HepG2 (cell line): Measurements from ENCODE around the gene ADSL. TPM values are rescaled to one million over a fixed set of nuclear protein-coding genes. Genes with fewer than 3 reads are reported as not detected.

Experiments
- ATAC-seq: fragments of 200-7000 bp; cut with Tn5 transposase; 3 replicates; pipeline ENCODE4 v1.9.1; 2020; ENCODE audit warnings: mild to moderate bottlenecking, moderate library complexity
- BruUV-seq: library from RNA; stranded (reverse); fragments of 400-500 nt; replicated peaks from 2 replicates; lab custom pipeline; 2021; lab: Mats Ljungman, UMichigan
- CTCF ChIA-PET: fragments of 300-600 bp; formaldehyde crosslinking; extraction: SDS; loops from one replicate; lab custom pipeline; 2021; ENCODE audit warnings: low total read pairs, inconsistent platforms, low intra/inter-chr PET ratio; lab: Yijun Ruan, JAX
- POLR2A ChIA-PET: fragments of 350-600 bp; sonication (Branson Sonifier 250); formaldehyde crosslinking; loops from one replicate; lab custom pipeline; 2020; ENCODE audit warnings: antibody characterized with exemption, inconsistent platforms; lab: Yijun Ruan, JAX
- DNase-seq: peaks from one replicate; pipeline ENCODE4 v3.0.0-alpha.2; 2015; ENCODE audit warnings: low spot score
- FAIRE-seq: peaks from 3 replicates; lab custom pipeline; 2011; peaks lifted over from hg19 to GRCh38; lab: Jason Lieb, UNC
- H2AFZ ChIP-seq: one replicate; pipeline ENCODE4 v1.6.1; 2011; ENCODE audit warnings: low read length, inconsistent platforms
- H3K27ac ChIP-seq: fragments of 300-600 bp; 3 replicates; pipeline ENCODE4 v1.8.0; 2011; ENCODE audit warnings: mixed run types, mild to moderate bottlenecking, mixed read lengths, low read length, inconsistent platforms; ENCODE audit not compliant: insufficient read depth; ENCODE audit errors: extremely low read length
- H3K27me3 ChIP-seq, 2 experiments: fragments of 200-600 bp in 1 of 2; 2 replicates in 1 of 2; 3 replicates in 1 of 2; pipeline versions ENCODE4 v1.6.0 to v1.8.0; 2011; ENCODE audit warnings: low read length in 2 of 2, mild to moderate bottlenecking in 2 of 2, moderate library complexity in 2 of 2, inconsistent platforms in 1 of 2; ENCODE audit not compliant: insufficient read depth in 2 of 2, control insufficient read depth in 1 of 2
- H3K36me3 ChIP-seq, 2 experiments: fragments of 200-600 bp in 1 of 2; replicated peaks in 1 of 2; 2 replicates in 1 of 2; 3 replicates in 1 of 2; pipeline versions ENCODE4 v1.5.1 to v1.8.0; 2011; ENCODE audit warnings: low read length in 2 of 2, inconsistent platforms in 1 of 2; ENCODE audit not compliant: insufficient read depth in 2 of 2, control insufficient read depth in 1 of 2
- H3K4me1 ChIP-seq: 2 replicates; pipeline ENCODE4 v1.5.1; 2012; ENCODE audit warnings: low read length, inconsistent platforms; ENCODE audit not compliant: insufficient read depth
- H3K4me2 ChIP-seq: 2 replicates; pipeline ENCODE4 v1.6.0; 2011; ENCODE audit warnings: low read depth, low read length, inconsistent platforms
- H3K4me3 ChIP-seq, 3 experiments: fragments of 200-600 bp in 1 of 3; sonication (generic), shearing (Covaris generic) in 1 of 3; replicated peaks in 1 of 3; 2 replicates each; pipeline ENCODE4 v1.5.1; 2011 to 2016; ENCODE audit warnings: low read length in 3 of 3, inconsistent platforms in 2 of 3, low read depth in 2 of 3, mild to moderate bottlenecking in 2 of 3, control low read depth in 1 of 3, mixed read lengths in 1 of 3; ENCODE audit not compliant: insufficient read depth in 1 of 3
- H3K79me2 ChIP-seq: one replicate; pipeline ENCODE4 v1.6.1; 2011; ENCODE audit warnings: low read length, inconsistent platforms; ENCODE audit not compliant: insufficient read depth
- H3K9ac ChIP-seq: 2 replicates; pipeline ENCODE4 v1.6.0; 2011; ENCODE audit warnings: mild to moderate bottlenecking, low read depth, low read length, inconsistent platforms; ENCODE audit not compliant: insufficient read depth
- H3K9me3 ChIP-seq: 2 replicates; pipeline ENCODE4 v1.5.1; 2012; ENCODE audit warnings: mild to moderate bottlenecking, low read length
- H4K20me1 ChIP-seq: 2 replicates; pipeline ENCODE4 v1.6.0; 2011; ENCODE audit warnings: inconsistent platforms, mild to moderate bottlenecking, low read length, moderate library complexity; ENCODE audit not compliant: insufficient read depth
- FLYWCH1 ChIP-seq: sonication (generic); formaldehyde crosslinking; IDR thresholded peaks from 2 replicates; pipeline ENCODE4 v1.8.1; 2023; ENCODE audit warnings: mild to moderate bottlenecking, missing genetic modification reagents
- NFKBIZ ChIP-seq: IDR thresholded peaks from 2 replicates; pipeline ENCODE4 v1.6.1; 2018; ENCODE audit warnings: missing genetic modification reagents, missing compliant biosample characterization
- NRL ChIP-seq: sonication (generic); formaldehyde crosslinking; IDR thresholded peaks from 2 replicates; pipeline ENCODE4 v1.5.0; 2020; ENCODE audit warnings: missing genetic modification reagents, mild to moderate bottlenecking, moderate library complexity, borderline replicate concordance
- SMAD3 ChIP-seq: sonication (generic); formaldehyde crosslinking; IDR thresholded peaks from 2 replicates; pipeline ENCODE4 v1.4.0; 2020; ENCODE audit warnings: missing genetic modification reagents
- SNAI1 ChIP-seq: sonication (generic); formaldehyde crosslinking; IDR thresholded peaks from 2 replicates; pipeline ENCODE4 v1.5.0; 2020; ENCODE audit warnings: mild to moderate bottlenecking, missing genetic modification reagents, borderline replicate concordance
- ZFP62 ChIP-seq: sonication (generic); formaldehyde crosslinking; IDR thresholded peaks from 2 replicates; pipeline ENCODE4 v1.4.0; 2020; ENCODE audit warnings: missing genetic modification reagents
- ZFY ChIP-seq: sonication (generic); formaldehyde crosslinking; IDR thresholded peaks from 2 replicates; pipeline ENCODE4 v1.4.0; 2020; ENCODE audit warnings: missing genetic modification reagents
- ZNF292 ChIP-seq: sonication (generic); formaldehyde crosslinking; IDR thresholded peaks from 2 replicates; pipeline ENCODE4 v1.8.1; 2022; ENCODE audit warnings: mild to moderate bottlenecking, low read depth, missing genetic modification reagents, borderline replicate concordance
- ZNF766 ChIP-seq: sonication (generic); formaldehyde crosslinking; IDR thresholded peaks from 2 replicates; pipeline ENCODE4 v1.5.0; 2020; ENCODE audit warnings: missing genetic modification reagents, borderline replicate concordance
- WGBS: methylation state at CpG from one replicate; pipeline ENCODE4 v1.1.6; 2017; ENCODE audit warnings: low lambda C conversion rate; 5-methylcytosine and 5-hydroxymethylcytosine counted together
- in situ Hi-C: cut with HindIII; loops from 2 replicates; pipeline ENCODE4 v1.10.0; 2017; ENCODE audit warnings: low pct_unique_long_range_greater_than_20kb; ENCODE audit not compliant: extremely low pct_ligation_motif_present
- intact Hi-C: fragments of 100-400 bp; cut with micrococcal nuclease; formaldehyde crosslinking; loops from one replicate; pipeline ENCODE4 v1.10.0; 2022; ENCODE audit not compliant: unreplicated experiment
- polyA plus RNA-seq, 8 experiments: library from polyadenylated mRNA; depleted of rRNA in 3 of 8; stranded (reverse) in 7 of 8; unstranded in 1 of 8; fragments of >200 nt; fragmentation: Illumina TruSeq in 4 of 8; extraction: Trizol in 4 of 8; gene quantifications; 2 replicates each; pipeline versions ENCODE4 v1.2.1 to v1.2.3, GENCODE V29; 2011 to 2016; ENCODE audit warnings: low read depth in 4 of 8, missing spikeins in 1 of 8, mixed read lengths in 1 of 8; ENCODE audit not compliant: insufficient read depth in 1 of 8
- total RNA-seq, 5 experiments: library from RNA; depleted of rRNA; stranded (reverse); fragments of >200 nt; fragmentation: Illumina TruSeq; extraction: Trizol; gene quantifications; 2 replicates each; pipeline ENCODE4 v1.2.3, GENCODE V29; 2016; ENCODE audit warnings: low read depth in 1 of 5
- TF ChIP-seq, protein P1 (sequence below): sonication (generic); formaldehyde crosslinking; IDR thresholded peaks from 2 replicates; pipeline ENCODE4 v1.9.0; 2021; ENCODE audit warnings: missing genetic modification reagents, mild to moderate bottlenecking, borderline replicate concordance
- TF ChIP-seq, protein P2 (sequence below): sonication (generic); formaldehyde crosslinking; IDR thresholded peaks from 2 replicates; pipeline ENCODE4 v1.8.0; 2022; ENCODE audit warnings: mild to moderate bottlenecking, missing genetic modification reagents, moderate library complexity
- TF ChIP-seq, protein P3 (sequence below): sonication (generic); formaldehyde crosslinking; IDR thresholded peaks from 2 replicates; pipeline ENCODE4 v1.8.0; 2022; ENCODE audit warnings: missing genetic modification reagents, low read depth, mild to moderate bottlenecking, borderline replicate concordance
- TF ChIP-seq, protein P4 (sequence below): sonication (generic); formaldehyde crosslinking; IDR thresholded peaks from 2 replicates; pipeline ENCODE4 v1.4.0; 2020; ENCODE audit warnings: missing genetic modification reagents, borderline replicate concordance
- TF ChIP-seq, protein P5 (sequence below): sonication (generic); formaldehyde crosslinking; IDR thresholded peaks from 2 replicates; pipeline ENCODE4 v1.4.0; 2020; ENCODE audit warnings: mild to moderate bottlenecking, missing genetic modification reagents
- TF ChIP-seq, protein P6 (sequence below): sonication (generic); formaldehyde crosslinking; IDR thresholded peaks from 2 replicates; pipeline ENCODE4 v1.8.0; 2022; ENCODE audit warnings: mild to moderate bottlenecking, missing genetic modification reagents, moderate library complexity

Gene ADSL
- total and polyA plus RNA-seq, 2 of the 13 experiments (the other 11 are each of a cell fraction or from before 2014, with no cell fraction given): 123 to 174 TPM

DNA sequence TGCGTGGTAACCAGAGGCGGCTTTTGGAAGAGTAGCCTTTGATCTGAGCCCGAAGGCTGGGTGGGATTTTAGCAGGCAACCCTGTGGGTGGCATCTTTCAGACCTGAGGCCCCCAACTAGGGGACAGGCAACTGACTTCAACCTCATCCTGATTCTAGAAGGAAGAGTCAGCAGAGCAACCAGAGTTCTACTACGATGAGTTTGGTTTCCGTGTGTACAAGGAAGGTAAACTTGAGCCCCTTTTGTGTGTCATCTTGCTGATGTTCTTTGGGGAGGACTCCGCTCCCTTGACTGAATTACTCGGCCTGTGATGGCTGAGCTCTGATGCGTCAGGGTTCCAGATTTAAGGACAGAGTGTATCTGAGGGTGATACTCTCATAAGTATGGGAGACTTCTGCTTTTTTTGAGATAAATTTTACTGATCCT is 55.7 kb downstream of the ADSL start:
- Histone ChIP-seq H3K4me1 (no peaks in the 10 kb centered on the region), H3K79me2 (no peaks in the 10 kb centered on the region), H2AFZ (no peak overlapping the region), H3K27ac (no peak overlapping the region), H4K20me1 (no peaks in the 10 kb centered on the region), H3K9ac (no peak overlapping the region), H3K4me2 (no peak overlapping the region), H3K4me3 (no peak overlapping the region), H3K36me3 (peaks cover 7 to 15% of the 10 kb centered on the region in 2 experiments; a peak in 4 of 5 replicates), H3K27me3 (no peaks in the 10 kb centered on the region), H3K9me3 (no peaks in the 10 kb centered on the region)
- no peak for ATAC-seq
- WGBS: 99% methylated on average over 6 of the region's 8 CpGs
- no TSS peak for BruUV-seq
- in situ Hi-C loops (no loop called here), intact Hi-C loops (no loop called here)
- POLR2A ChIA-PET: no interaction called here
- FAIRE-seq: no peak
- no peak for DNase-seq
- CTCF ChIA-PET: no interaction called here
- TF ChIP-seq SNAI1 (CRISPR knock-in tag): no peak
- TF ChIP-seq SMAD3 (CRISPR knock-in tag): no peak
- TF ChIP-seq, protein P1, sequence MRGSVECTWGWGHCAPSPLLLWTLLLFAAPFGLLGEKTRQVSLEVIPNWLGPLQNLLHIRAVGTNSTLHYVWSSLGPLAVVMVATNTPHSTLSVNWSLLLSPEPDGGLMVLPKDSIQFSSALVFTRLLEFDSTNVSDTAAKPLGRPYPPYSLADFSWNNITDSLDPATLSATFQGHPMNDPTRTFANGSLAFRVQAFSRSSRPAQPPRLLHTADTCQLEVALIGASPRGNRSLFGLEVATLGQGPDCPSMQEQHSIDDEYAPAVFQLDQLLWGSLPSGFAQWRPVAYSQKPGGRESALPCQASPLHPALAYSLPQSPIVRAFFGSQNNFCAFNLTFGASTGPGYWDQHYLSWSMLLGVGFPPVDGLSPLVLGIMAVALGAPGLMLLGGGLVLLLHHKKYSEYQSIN (CRISPR knock-in tag): no peak
- TF ChIP-seq, protein P2, sequence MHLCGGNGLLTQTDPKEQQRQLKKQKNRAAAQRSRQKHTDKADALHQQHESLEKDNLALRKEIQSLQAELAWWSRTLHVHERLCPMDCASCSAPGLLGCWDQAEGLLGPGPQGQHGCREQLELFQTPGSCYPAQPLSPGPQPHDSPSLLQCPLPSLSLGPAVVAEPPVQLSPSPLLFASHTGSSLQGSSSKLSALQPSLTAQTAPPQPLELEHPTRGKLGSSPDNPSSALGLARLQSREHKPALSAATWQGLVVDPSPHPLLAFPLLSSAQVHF: no peak
- no peak for TF ChIP-seq ZFY
- no peak for TF ChIP-seq NFKBIZ (CRISPR knock-in tag)
- TF ChIP-seq ZFP62: no peak
- TF ChIP-seq, protein P3, sequence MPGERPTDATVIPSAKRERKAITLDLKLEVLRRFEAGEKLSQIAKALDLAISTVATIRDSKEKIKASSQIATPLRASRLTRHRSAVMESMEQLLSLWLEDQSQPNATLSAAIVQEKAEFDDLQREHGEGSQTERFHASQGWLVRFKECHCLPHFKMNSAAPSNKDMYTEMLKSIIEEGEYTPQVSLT (CRISPR knock-in tag): no peak
- TF ChIP-seq NRL (CRISPR knock-in tag): no peak
- no peak for TF ChIP-seq ZNF766 (CRISPR knock-in tag)
- TF ChIP-seq, protein P4, sequence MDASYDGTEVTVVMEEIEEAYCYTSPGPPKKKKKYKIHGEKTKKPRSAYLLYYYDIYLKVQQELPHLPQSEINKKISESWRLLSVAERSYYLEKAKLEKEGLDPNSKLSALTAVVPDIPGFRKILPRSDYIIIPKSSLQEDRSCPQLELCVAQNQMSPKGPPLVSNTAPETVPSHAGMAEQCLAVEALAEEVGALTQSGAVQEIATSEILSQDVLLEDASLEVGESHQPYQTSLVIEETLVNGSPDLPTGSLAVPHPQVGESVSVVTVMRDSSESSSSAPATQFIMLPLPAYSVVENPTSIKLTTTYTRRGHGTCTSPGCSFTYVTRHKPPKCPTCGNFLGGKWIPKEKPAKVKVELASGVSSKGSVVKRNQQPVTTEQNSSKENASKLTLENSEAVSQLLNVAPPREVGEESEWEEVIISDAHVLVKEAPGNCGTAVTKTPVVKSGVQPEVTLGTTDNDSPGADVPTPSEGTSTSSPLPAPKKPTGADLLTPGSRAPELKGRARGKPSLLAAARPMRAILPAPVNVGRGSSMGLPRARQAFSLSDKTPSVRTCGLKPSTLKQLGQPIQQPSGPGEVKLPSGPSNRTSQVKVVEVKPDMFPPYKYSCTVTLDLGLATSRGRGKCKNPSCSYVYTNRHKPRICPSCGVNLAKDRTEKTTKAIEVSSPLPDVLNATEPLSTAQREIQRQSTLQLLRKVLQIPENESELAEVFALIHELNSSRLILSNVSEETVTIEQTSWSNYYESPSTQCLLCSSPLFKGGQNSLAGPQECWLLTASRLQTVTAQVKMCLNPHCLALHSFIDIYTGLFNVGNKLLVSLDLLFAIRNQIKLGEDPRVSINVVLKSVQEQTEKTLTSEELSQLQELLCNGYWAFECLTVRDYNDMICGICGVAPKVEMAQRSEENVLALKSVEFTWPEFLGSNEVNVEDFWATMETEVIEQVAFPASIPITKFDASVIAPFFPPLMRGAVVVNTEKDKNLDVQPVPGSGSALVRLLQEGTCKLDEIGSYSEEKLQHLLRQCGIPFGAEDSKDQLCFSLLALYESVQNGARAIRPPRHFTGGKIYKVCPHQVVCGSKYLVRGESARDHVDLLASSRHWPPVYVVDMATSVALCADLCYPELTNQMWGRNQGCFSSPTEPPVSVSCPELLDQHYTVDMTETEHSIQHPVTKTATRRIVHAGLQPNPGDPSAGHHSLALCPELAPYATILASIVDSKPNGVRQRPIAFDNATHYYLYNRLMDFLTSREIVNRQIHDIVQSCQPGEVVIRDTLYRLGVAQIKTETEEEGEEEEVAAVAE (CRISPR knock-in tag): no peak
- TF ChIP-seq, protein P5, sequence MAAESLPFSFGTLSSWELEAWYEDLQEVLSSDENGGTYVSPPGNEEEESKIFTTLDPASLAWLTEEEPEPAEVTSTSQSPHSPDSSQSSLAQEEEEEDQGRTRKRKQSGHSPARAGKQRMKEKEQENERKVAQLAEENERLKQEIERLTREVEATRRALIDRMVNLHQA (CRISPR knock-in tag): no peak
- TF ChIP-seq ZNF292 (CRISPR knock-in tag): no peak
- TF ChIP-seq, protein P6, sequence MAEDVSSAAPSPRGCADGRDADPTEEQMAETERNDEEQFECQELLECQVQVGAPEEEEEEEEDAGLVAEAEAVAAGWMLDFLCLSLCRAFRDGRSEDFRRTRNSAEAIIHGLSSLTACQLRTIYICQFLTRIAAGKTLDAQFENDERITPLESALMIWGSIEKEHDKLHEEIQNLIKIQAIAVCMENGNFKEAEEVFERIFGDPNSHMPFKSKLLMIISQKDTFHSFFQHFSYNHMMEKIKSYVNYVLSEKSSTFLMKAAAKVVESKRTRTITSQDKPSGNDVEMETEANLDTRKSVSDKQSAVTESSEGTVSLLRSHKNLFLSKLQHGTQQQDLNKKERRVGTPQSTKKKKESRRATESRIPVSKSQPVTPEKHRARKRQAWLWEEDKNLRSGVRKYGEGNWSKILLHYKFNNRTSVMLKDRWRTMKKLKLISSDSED: no peak
- TF ChIP-seq FLYWCH1 (CRISPR knock-in tag): no peak
